DND-41 (cell line): ENCODE data around the gene SP2.

Experiments
- ATAC-seq: fragments of 200-7000 bp; cut with Tn5 transposase; 3 replicates; pipeline ENCODE4 v1.9.1; 2021; ENCODE audit warnings: low read depth; ENCODE audit not compliant: insufficient read depth
- DNase-seq: peaks from one replicate; pipeline ENCODE4 v3.0.0-alpha.2; 2020
- H2AFZ ChIP-seq: 2 replicates; pipeline ENCODE4 v1.6.0; 2012; ENCODE audit warnings: low read depth, low read length
- H3K27ac ChIP-seq: 2 replicates; pipeline ENCODE4 v1.5.1; 2012; ENCODE audit warnings: low read length, inconsistent platforms
- H3K27me3 ChIP-seq: fragments of 200-600 bp; sonication (generic); 2 replicates; pipeline ENCODE4 v1.6.0; 2012; ENCODE audit warnings: low read length, mild to moderate bottlenecking, inconsistent platforms; ENCODE audit not compliant: insufficient read depth, poor library complexity
- H3K36me3 ChIP-seq: 2 replicates; pipeline ENCODE4 v1.5.1; 2012; ENCODE audit warnings: low read length, inconsistent platforms; ENCODE audit not compliant: insufficient read depth
- H3K4me1 ChIP-seq: 2 replicates; pipeline ENCODE4 v1.5.1; 2012; ENCODE audit warnings: mild to moderate bottlenecking, low read length; ENCODE audit not compliant: insufficient read depth
- H3K4me2 ChIP-seq: 2 replicates; pipeline ENCODE4 v1.6.0; 2012; ENCODE audit warnings: mild to moderate bottlenecking, moderate library complexity, low read length, inconsistent platforms; ENCODE audit not compliant: insufficient read depth
- H3K4me3 ChIP-seq, 2 experiments: fragments of 200-600 bp in 1 of 2; shearing (Covaris generic) in 1 of 2; 2 replicates each; pipeline ENCODE4 v1.5.1; 2012 to 2016; ENCODE audit warnings: inconsistent platforms in 2 of 2, low read length in 2 of 2, mild to moderate bottlenecking in 2 of 2, low read depth in 1 of 2, moderate library complexity in 1 of 2
- H3K79me2 ChIP-seq: 2 replicates; pipeline ENCODE4 v1.6.0; 2012; ENCODE audit warnings: low read length, inconsistent platforms; ENCODE audit not compliant: insufficient read depth
- H3K9ac ChIP-seq: 2 replicates; pipeline ENCODE4 v1.6.0; 2012; ENCODE audit warnings: low read depth, mild to moderate bottlenecking, inconsistent platforms, low read length, moderate library complexity
- H3K9me3 ChIP-seq: 2 replicates; pipeline ENCODE4 v1.5.1; 2012; ENCODE audit warnings: low read length, moderate library complexity, mild to moderate bottlenecking, inconsistent platforms; ENCODE audit not compliant: insufficient read depth, severe bottlenecking
- H4K20me1 ChIP-seq: 2 replicates; pipeline ENCODE4 v1.6.0; 2012; ENCODE audit warnings: low read length; ENCODE audit not compliant: insufficient read depth
- EZH2 ChIP-seq: IDR thresholded peaks from 3 replicates; pipeline ENCODE4 v1.6.1; 2012; ENCODE audit warnings: borderline replicate concordance, low read depth, mild to moderate bottlenecking, moderate library complexity, low read length, inconsistent platforms; ENCODE audit not compliant: severe bottlenecking
- TF ChIP-seq, protein P1 (sequence below): IDR thresholded peaks from 2 replicates; pipeline ENCODE4 v1.5.1; 2012; ENCODE audit warnings: borderline replicate concordance, low read length, moderate library complexity, mild to moderate bottlenecking; ENCODE audit not compliant: poor library complexity, severe bottlenecking; ENCODE audit errors: extremely low read depth

Gene SP2

DNA sequence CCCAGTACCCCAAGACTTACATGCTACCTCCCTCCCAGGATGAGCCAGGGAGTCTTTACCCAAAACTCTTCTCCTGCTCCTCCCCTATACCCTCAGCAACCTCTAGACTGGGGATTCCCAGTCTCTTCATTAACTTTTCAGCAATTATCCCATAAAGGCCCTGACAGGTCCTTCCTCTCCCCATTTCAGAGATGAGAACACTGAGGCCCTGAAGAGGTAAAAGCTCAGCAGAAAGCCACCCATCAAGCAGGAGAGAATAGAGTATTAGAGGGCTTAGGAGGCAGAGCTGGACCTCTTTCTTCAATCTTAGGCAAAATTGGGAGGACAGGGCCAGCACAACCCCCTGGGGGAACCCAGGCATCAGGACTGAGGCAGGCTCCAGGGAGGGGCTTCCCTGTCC lies 39.2 kb upstream of the SP2 start:
- Histone ChIP-seq H3K27me3 (peaks cover 46% of the 10 kb centered on the region), H3K4me2 (no peak overlapping the region), H3K79me2 (no peaks in the 10 kb centered on the region), H3K9me3 (no peaks in the 10 kb centered on the region), H2AFZ (no peak overlapping the region), H3K9ac (no peak overlapping the region), H3K27ac (no peak overlapping the region), H3K4me1 (no peaks in the 10 kb centered on the region), H4K20me1 (no peaks in the 10 kb centered on the region), H3K36me3 (no peaks in the 10 kb centered on the region), H3K4me3 (no peak overlapping the region)
- TF ChIP-seq, protein P1, sequence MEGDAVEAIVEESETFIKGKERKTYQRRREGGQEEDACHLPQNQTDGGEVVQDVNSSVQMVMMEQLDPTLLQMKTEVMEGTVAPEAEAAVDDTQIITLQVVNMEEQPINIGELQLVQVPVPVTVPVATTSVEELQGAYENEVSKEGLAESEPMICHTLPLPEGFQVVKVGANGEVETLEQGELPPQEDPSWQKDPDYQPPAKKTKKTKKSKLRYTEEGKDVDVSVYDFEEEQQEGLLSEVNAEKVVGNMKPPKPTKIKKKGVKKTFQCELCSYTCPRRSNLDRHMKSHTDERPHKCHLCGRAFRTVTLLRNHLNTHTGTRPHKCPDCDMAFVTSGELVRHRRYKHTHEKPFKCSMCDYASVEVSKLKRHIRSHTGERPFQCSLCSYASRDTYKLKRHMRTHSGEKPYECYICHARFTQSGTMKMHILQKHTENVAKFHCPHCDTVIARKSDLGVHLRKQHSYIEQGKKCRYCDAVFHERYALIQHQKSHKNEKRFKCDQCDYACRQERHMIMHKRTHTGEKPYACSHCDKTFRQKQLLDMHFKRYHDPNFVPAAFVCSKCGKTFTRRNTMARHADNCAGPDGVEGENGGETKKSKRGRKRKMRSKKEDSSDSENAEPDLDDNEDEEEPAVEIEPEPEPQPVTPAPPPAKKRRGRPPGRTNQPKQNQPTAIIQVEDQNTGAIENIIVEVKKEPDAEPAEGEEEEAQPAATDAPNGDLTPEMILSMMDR: no peak
- no peak for TF ChIP-seq EZH2
- no peak for ATAC-seq
- no peak for DNase-seq

DNA sequence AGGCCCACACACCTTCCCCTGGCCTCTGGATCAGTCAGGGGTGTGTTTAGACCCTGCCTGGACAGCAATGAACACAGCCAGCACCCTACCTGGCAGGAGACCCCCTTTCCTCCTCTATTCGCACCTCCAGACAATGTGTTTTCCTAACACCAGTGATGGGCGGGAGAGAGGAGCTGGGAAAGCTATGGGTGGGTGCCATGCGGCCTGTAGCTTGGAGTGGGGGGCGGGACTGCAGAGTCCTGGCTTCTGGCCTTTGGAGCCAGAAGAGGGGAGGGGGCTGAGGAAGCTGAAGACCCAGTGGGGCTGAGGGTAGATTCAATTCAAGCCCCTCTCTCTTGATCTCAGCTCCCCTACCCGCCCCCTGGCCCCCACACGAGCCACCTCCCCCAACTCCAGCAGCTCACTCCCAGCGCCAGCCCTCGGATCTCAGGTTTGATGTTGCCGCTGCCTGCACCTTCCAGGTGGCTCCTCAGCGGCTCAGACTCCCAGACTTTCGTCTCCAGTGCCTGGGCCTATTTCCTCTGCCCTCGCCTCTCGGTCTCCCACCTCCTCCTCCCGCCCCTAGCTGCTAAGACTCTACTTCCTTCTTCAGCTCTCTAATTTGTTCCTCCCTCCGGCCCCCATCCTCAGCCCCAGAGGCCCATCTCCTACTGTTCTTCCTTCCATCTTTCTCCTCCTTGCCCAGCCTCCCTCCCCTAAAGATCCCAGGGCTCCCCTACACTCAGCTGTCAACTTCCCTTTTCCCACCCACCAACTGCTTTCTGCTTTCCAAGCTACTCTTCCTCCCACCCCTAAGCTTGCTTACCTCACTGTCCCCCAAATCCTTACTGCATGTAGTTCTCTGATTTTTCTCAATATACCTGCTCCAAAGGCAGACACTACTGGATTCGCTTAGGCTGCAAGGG lies 38.2 kb upstream of the SP2 start:
- Histone ChIP-seq H3K4me3 (no peak overlapping the region), H3K27ac (no peak overlapping the region), H3K4me2 (no peak overlapping the region), H3K79me2 (no peaks in the 10 kb centered on the region), H3K36me3 (no peaks in the 10 kb centered on the region), H3K9ac (no peak overlapping the region), H2AFZ (no peak overlapping the region), H3K9me3 (no peaks in the 10 kb centered on the region), H3K4me1 (no peaks in the 10 kb centered on the region), H4K20me1 (no peaks in the 10 kb centered on the region), H3K27me3 (peaks cover 40% of the 10 kb centered on the region)
- TF ChIP-seq, protein P1: no peak
- no peak for TF ChIP-seq EZH2
- ATAC-seq: no peak
- no peak for DNase-seq

DNA sequence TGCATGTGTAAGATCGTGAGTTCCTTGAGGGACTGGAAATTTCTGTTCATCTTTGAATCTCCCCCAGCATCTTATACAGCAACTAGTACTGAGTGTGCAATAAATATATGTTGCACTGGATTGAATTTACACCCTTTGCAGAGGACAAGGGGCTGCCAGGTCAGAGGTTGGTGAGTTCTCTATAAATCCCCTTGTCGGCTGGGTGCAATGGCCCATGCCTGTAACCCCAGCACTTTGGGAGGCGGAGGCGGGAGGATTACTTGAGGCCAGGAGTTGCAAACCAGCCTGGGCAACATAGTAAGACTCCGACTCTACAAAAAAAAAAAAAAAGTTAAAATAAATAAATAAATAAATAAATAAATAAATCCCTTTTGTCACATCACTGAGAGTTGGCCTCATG lies 35.6 kb upstream of the SP2 start:
- no peaks in the 10 kb centered on the region for H4K20me1 ChIP-seq
- no peak overlapping the region for H2AFZ ChIP-seq
- TF ChIP-seq, protein P1: no peak
- TF ChIP-seq EZH2: no peak
- H3K79me2 ChIP-seq: no peaks in the 10 kb centered on the region
- ATAC-seq (no peak), DNase-seq (no peak)
- H3K9ac ChIP-seq: no peak overlapping the region
- no peak overlapping the region for H3K4me3 ChIP-seq
- peaks cover 16% of the 10 kb centered on the region for H3K27me3 ChIP-seq
- H3K4me2 ChIP-seq: no peak overlapping the region
- no peaks in the 10 kb centered on the region for H3K4me1 ChIP-seq
- no peaks in the 10 kb centered on the region for H3K9me3 ChIP-seq
- no peaks in the 10 kb centered on the region for H3K36me3 ChIP-seq
- no peak overlapping the region for H3K27ac ChIP-seq
